ENCODE results near the gene PCP2. TPM values are rescaled to one million over a fixed set of nuclear protein-coding genes. Genes with fewer than 3 reads are reported as not detected.

The PCP2 gene
- total RNA-seq, 2 donors from 2014 or later: not detected

DNA sequence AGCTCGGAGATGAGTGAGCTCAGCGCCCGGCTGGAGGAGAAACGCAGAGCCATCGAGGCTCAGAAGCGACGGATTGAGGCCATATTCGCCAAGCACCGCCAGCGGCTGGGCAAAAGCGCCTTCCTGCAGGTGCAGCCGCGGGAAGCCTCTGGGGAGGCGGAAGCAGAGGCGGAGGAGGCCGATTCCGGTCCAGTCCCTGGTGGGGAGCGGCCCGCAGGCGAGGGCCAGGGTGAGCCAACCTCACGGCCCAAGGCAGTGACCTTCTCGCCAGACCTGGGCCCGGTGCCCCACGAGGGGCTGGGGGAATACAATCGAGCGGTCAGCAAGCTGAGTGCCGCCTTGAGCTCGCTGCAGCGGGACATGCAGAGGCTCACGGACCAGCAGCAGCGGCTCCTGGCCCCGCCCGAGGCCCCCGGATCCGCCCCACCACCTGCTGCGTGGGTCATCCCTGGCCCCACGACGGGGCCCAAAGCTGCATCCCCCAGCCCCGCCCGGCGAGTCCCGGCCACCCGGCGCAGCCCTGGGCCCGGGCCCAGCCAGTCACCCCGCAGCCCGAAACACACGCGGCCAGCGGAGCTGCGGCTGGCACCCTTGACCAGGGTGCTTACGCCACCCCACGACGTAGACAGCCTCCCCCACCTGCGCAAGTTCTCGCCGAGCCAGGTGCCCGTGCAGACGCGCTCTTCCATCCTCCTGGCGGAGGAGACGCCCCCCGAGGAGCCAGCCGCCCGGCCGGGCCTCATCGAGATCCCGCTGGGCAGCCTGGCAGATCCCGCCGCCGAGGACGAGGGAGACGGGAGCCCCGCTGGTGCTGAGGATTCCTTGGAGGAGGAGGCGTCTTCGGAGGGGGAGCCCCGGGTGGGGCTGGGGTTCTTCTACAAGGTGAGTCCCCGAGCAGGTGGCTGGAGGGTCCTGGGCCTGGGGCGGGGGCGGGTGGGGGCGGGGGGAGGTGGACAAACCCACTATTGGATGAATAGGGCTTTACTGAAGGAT, 20.9 kb downstream of the PCP2 start:
- intact Hi-C loops (cut with DNase I): no loop called here
- peaks cover 14 to 15% of the 10 kb centered on the region in 2 donors for H3K36me3 ChIP-seq (replicated peaks in 1 of 2; ENCODE audit: insufficient read depth in 1 of 2, low read depth in 2 of 2)
- DNase-seq (no peak), ATAC-seq (no peak)
- no peak overlapping the region for H3K27ac ChIP-seq
- H3K9me3 ChIP-seq: no peaks in the 10 kb centered on the region
- TF ChIP-seq, protein P1, sequence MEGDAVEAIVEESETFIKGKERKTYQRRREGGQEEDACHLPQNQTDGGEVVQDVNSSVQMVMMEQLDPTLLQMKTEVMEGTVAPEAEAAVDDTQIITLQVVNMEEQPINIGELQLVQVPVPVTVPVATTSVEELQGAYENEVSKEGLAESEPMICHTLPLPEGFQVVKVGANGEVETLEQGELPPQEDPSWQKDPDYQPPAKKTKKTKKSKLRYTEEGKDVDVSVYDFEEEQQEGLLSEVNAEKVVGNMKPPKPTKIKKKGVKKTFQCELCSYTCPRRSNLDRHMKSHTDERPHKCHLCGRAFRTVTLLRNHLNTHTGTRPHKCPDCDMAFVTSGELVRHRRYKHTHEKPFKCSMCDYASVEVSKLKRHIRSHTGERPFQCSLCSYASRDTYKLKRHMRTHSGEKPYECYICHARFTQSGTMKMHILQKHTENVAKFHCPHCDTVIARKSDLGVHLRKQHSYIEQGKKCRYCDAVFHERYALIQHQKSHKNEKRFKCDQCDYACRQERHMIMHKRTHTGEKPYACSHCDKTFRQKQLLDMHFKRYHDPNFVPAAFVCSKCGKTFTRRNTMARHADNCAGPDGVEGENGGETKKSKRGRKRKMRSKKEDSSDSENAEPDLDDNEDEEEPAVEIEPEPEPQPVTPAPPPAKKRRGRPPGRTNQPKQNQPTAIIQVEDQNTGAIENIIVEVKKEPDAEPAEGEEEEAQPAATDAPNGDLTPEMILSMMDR (IDR thresholded peaks at IDR 0.05): no peak
- TF ChIP-seq POLR2A (IDR thresholded peaks at IDR 0.05): no peak
- 94% methylated on average over 32 to 40 of the region's 81 CpGs for WGBS, 2 donors
- peaks cover 5% of the 10 kb centered on the region for H3K4me1 ChIP-seq
- H3K27me3 ChIP-seq: no peaks in the 10 kb centered on the region
- H3K4me3 ChIP-seq: no peak overlapping the region

DNA sequence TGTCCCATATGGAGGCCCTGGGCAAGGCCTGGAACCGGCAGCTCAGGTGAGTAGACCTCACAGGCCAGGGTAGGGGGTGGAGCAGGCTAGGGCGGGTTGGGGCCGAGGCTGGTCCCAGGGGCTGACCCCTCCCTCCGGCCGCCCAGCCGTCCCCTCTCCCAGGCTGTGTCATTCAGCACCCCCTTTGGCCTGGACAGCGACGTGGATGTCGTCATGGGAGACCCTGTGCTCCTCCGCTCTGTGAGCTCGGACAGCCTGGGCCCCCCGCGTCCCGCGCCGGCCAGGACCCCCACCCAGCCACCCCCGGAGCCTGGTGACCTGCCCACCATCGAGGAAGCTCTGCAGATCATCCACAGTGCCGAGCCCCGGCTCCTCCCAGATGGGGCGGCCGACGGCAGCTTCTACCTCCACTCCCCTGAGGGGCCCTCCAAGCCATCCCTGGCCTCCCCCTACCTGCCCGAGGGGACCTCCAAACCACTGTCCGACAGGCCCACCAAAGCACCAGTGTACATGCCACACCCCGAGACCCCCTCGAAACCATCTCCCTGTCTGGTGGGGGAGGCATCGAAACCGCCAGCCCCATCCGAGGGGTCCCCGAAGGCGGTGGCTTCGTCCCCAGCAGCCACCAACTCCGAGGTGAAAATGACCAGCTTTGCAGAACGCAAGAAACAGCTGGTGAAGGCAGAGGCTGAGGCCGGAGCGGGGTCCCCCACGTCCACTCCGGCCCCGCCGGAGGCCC, 21.8 kb downstream of the PCP2 start:
- no peak for ATAC-seq
- H3K27ac ChIP-seq: no peak overlapping the region
- WGBS, 2 donors: 87 to 94% methylated on average over 11 to 39 of the region's 41 CpGs
- TF ChIP-seq, protein P1 (IDR thresholded peaks at IDR 0.05): no peak
- no peak for TF ChIP-seq POLR2A (IDR thresholded peaks at IDR 0.05)
- H3K9me3 ChIP-seq: no peaks in the 10 kb centered on the region
- H3K36me3 ChIP-seq (replicated peaks in 1 of 2; ENCODE audit: insufficient read depth in 1 of 2, low read depth in 2 of 2): peaks cover 13 to 14% of the 10 kb centered on the region in 2 donors
- intact Hi-C loops (cut with DNase I): no loop called here
- no peak overlapping the region for H3K4me3 ChIP-seq
- no peaks in the 10 kb centered on the region for H3K27me3 ChIP-seq
- no peaks in the 10 kb centered on the region for H3K4me1 ChIP-seq
- no peak for DNase-seq

DNA sequence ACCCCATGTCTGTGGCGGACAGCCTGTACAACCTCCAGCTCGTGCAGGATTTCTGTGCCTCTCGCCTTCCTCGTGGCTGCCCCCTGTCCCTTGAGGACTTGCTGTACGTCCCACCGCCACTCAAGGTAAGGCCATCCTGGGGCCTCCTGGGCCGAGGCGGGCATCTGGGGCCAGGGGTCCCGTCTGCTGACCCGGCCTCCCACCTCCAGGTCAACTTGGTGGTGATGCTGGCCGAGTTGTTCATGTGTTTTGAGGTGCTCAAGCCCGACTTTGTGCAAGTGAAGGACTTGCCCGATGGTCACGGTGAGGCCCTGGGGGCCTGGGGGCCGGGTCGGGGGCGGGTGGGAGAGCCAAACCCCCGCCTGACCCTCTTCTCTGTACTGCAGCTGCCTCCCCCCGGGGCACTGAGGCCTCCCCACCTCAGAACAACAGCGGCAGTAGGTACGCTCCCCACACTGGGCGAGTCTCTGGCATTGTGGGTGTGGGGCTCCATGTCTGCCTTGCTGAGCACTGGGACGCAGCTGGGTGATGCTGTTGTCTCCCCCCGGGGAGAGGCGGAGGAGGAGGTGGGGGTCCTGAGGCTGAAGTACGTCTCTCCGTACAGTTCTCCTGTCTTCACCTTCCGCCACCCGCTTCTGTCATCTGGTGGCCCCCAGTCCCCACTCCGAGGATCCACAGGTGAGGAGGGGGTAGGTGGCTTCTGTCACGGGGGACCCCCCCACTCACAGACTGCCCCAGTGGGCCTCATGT, 22.9 kb downstream of the PCP2 start:
- Histone ChIP-seq H3K27ac (no peak overlapping the region), H3K9me3 (no peaks in the 10 kb centered on the region), H3K27me3 (no peaks in the 10 kb centered on the region), H3K4me1 (no peaks in the 10 kb centered on the region), H3K4me3 (no peak overlapping the region), H3K36me3 (replicated peaks in 1 of 2; ENCODE audit: insufficient read depth in 1 of 2, low read depth in 2 of 2) (peaks cover 13 to 14% of the 10 kb centered on the region in 2 donors)
- 86 to 92% methylated on average over 8 to 28 of the region's 31 CpGs for WGBS, 2 donors
- DNase-seq (no peak), ATAC-seq (no peak)
- TF ChIP-seq, protein P1 (IDR thresholded peaks at IDR 0.05): no peak
- TF ChIP-seq POLR2A (IDR thresholded peaks at IDR 0.05): no peak
- intact Hi-C loops (cut with DNase I): no loop called here

DNA sequence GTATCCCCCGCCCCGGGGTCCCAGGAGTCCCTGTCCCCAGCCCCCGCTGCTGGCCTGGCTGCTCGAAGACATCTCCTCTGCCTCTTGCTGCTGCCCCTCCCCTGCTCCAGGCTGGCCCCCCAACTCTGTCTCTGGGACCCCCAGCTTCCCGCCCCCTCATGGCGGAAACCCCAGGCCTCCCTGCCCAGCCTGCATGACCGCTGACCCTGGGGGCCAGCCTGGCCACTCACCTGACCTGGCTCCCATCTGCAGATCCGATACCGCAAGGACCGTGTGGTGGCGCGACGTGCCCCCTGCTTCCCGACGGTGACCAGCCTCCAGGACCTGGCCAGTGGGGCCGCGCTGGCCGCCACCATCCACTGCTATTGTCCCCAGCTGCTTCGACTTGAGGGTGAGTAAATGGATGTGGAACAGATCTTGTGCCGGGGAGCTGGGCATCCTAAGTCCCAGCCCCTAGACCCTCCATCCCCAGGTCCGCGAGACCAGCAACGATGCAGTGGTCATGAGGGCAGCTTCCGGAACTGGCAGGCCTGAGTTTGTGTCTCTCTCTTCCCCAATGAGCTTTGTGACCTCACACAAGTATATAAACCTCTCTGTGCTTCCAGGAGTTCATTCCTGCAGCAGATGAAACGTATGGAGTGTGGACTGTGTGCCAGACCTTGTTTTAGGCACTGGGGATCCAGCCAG, 25.5 kb downstream of the PCP2 start:
- intact Hi-C loops (cut with DNase I): no loop called here
- Histone ChIP-seq H3K27ac (no peak overlapping the region), H3K4me3 (no peak overlapping the region), H3K36me3 (replicated peaks in 1 of 2; ENCODE audit: insufficient read depth in 1 of 2, low read depth in 2 of 2) (peaks cover 13 to 14% of the 10 kb centered on the region in 2 donors), H3K27me3 (no peaks in the 10 kb centered on the region), H3K4me1 (peaks cover 7% of the 10 kb centered on the region), H3K9me3 (no peaks in the 10 kb centered on the region)
- 91% methylated on average over 10 to 25 of the region's 25 CpGs for WGBS, 2 donors
- TF ChIP-seq, protein P1 (IDR thresholded peaks at IDR 0.05): no peak
- no peak for TF ChIP-seq POLR2A (IDR thresholded peaks at IDR 0.05)
- DNase-seq: no peak
- no peak for ATAC-seq

All from body of pancreas (tissue), 4 donors.